CD4-positive, alpha-beta T cell treated with Interferon alpha-2 for 1 hour (primary cell): ENCODE data around the gene PTRH1.

Source experiments
- DNase-seq, 2 donors: peaks; one replicate each; pipeline ENCODE4 v3.0.0-alpha.2; 2020 to 2022

PTRH1 gene

DNA sequence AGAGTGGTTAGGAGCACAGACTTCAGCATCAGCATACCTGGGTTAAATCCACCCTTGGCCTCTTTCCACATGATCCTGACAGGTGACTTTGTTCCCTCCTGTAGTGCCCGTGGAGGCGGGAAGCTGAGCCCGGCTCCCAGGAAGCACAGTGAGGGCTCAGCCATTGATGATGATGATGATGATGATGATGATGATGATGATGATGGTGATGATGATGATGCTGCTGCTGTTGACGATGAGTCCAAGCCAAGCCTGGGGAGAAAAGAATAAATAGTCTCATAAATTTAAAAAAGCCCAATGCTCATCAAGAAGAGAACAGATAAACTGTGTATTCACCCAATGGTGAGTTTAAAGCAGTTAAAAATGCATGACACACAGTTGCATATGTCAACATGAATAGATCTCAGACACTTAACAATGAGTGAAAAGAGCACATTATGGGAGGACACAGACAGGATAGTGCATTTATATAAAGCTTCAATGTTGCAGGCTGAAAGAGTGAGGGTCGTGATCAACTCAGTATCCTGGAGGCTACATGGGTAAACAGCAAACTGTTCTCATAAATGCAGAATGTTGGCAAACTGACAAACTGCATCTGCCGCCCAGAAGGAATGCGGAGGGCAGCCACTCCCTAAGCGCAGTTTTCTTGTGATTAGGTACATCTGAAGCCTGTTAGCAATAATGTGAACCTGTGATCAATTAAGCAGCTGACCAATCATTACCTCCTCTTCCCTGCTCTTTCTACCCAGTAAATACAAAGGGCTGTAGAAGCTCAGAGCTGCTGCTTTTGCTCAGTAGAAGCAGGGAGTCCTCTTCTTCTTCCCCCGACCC is 20.4 kb downstream of the PTRH1 start:
- no peak for DNase-seq

DNA sequence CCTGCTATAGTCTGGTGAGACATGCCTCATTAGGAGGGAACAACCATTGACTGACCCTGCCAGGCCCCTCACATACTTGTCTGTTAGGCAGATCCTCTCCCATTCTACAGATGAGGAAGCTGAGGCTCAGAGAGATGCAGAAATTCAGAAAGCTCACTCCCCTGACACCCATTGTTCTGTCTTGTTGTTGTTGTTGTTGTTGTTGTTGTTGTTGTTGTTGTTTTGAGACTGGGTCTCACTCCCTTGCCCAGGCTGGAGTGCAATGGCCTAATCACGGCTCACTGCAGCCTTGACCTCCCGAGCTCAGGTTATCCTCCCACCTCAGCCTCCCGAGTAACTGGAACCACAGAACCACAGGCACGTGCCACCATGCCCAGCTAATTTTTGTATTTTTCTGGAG is 21.8 kb downstream of the PTRH1 start:
- DNase-seq: no peak

GRCh38 chr9:127693143-127693542 is 22.3 kb downstream of the PTRH1 start:
- DNase-seq: no peak

DNA sequence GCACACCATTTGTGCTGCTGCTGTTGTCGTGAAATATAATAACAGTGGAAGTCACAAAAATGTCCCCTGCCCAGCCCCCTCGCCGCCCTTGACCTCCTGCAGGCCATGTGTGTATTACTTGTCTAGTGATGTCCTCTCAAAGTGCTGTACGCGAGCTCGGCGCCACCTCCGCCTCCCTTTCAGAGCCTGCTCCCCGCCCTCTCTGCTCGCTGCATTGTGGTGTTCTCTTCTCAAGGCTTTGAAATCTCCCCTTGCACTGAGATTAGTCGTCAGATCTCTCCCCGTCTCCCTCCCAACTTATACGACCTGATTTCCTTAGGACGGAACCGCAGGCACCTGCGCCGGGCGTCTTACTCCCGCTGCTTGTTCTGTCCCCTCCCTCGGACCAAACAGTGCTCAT is 23.4 kb downstream of the PTRH1 start:
- DNase-seq: no peak

DNA sequence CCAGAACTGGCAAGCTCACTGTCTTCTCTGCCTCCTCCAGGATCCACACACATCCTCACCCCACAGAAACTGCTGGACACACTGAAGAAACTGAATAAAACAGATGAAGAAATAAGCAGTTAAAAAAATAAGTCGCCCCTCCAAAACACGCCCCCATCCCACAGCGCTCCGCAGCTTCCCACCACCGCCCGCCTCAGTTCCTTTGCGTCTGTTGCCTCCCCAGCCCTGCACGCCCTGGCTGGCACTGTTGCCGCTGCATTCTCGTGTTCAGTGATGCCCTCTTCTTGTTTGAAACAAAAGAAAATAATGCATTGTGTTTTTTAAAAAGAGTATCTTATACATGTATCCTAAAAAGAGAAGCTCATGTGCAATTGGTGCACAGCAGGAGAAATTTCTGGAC is 24.7 kb downstream of the PTRH1 start:
- no peak for DNase-seq

GRCh38 chr9:127689329-127690000 is 26.0 kb downstream of the PTRH1 start:
- no peak for DNase-seq

DNA sequence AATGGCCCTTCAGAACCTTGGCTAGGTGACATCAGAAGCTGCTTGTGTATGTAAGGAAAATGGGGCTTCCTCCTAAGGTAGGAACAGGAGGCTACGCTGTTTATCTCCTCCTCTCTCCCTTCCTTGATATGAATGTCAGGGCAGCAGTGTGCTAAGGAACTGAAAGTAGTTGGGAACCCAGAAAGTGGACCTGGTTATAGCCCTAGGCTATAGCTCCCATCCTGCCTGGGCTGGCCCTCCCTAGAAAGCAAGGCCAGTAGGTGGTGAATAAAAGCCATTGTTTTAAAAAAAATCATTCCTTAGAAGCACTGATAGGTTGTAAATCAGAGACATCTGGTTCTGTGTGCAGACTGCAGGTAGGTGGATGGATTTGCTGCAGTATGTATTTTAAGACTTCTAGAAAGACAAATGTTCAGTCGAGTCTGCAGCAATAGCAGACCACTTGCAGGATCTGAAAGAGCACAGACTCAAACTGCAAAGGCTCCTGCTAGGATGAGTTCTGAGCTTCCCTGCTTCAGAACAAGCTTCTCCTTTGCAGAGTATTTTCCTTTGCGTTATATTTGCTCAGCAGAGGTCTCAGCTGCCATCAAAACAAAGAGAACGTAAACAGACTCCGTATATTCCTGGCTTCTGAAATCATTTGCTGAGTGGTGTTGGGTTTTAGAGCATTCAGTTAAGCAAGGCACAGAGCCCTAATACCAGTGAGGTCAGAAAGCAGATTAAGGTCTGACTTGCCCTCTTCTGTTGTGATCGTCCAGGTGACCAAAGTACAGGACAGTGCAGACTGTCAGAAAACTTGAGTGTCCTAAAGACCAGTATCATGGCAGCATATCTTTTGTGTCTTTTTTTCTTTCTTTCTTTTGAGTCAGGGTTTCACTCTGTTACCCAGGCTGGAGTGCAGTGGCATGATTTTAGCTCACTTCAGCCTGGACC is 28.7 kb downstream of the PTRH1 start:
- no peak for DNase-seq

DNA sequence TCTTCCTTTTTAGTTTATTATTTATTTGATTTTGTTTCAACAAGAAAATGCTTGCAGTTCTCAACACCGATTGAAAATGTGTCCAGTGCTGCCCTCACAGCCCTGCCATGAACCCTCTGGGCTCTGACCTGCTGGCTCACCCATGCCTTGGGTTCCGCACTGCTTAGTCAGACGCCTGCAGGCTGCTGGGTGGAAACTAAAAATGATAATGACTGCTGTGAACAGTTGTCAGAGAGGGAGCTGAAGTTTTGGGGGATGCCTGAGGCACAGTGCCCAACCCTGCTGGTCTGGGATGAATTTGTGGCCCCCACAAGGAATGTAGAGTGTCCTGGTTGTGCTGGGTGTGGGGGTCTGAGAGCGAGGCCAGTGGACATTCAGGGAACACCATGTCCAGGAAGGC is 30.9 kb downstream of the PTRH1 start:
- DNase-seq: no peak

DNA sequence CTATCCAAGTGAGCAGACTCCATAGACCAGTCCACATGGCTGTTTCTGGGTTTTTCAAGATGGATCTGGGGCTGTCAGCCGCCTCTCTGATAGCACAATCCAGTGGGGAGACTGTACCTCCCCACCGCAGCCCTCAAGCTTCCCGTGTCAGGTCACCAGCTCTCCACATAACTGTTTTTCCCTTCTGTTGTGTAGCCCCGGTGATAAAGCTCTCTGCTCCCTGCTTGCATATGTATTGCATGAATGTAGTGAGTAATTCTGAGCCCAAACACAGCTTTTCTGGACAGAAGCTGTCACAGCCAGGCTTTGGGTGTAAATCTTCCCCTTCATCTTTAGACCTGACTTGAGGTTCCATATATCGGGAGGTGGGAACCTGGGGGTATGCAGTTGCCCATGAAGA is 31.7 kb downstream of the PTRH1 start:
- DNase-seq: no peak

- no peak for DNase-seq
Observed at GRCh38 chr9:127682351-127683136, 32.9 kb downstream of the PTRH1 start.

DNA sequence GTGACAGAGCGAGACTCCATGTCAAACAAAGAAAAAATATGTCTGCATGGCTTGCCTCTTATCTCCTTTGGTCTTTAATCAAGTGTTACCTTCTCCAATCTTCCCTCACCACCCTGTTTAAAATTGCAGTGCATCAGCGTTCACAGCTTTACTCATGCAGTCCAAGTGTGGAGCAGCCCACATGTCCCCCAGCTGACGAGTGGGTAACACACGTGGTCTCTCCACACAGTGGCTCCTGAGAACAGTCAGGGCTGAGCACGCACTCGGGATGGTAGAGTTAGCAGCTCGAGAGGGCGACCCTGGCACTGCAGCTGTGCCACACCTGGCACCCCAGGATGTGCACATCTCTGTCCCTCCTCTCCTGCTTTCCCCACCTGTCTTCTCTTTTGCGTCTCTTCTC is 34.6 kb downstream of the PTRH1 start:
- no peak for DNase-seq

- no peak for DNase-seq
Observed at GRCh38 chr9:127680226-127680625, 35.2 kb downstream of the PTRH1 start.

GRCh38 chr9:127679506-127679905 is 36.0 kb downstream of the PTRH1 start:
- DNase-seq: no peak

GRCh38 chr9:127676638-127677037 is 38.8 kb downstream of the PTRH1 start:
- no peak for DNase-seq

DNA sequence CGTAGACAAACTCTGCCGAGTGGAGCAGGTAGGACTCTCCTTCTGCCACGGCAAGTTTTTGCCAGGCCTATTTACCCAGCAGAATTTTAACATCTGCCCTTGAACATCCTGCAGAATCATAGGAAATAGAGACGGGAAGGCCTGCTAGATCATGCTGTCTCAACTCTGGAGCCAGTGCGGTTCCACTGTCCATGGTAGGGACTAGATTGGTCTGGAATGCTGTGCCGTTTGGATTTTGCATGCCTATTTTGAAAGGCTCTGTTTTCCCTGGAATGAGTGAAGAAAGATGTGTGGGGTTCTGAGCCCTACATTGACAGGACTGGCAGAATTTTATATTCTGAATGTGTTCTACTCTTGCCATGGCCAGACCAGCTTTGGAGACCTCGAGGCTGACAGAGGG is 42.2 kb downstream of the PTRH1 start:
- no peak for DNase-seq

GRCh38 chr9:127667906-127668305 is 47.6 kb downstream of the PTRH1 start:
- DNase-seq: no peak

GRCh38 chr9:127667127-127667844 is 48.2 kb downstream of the PTRH1 start:
- no peak for DNase-seq

DNA sequence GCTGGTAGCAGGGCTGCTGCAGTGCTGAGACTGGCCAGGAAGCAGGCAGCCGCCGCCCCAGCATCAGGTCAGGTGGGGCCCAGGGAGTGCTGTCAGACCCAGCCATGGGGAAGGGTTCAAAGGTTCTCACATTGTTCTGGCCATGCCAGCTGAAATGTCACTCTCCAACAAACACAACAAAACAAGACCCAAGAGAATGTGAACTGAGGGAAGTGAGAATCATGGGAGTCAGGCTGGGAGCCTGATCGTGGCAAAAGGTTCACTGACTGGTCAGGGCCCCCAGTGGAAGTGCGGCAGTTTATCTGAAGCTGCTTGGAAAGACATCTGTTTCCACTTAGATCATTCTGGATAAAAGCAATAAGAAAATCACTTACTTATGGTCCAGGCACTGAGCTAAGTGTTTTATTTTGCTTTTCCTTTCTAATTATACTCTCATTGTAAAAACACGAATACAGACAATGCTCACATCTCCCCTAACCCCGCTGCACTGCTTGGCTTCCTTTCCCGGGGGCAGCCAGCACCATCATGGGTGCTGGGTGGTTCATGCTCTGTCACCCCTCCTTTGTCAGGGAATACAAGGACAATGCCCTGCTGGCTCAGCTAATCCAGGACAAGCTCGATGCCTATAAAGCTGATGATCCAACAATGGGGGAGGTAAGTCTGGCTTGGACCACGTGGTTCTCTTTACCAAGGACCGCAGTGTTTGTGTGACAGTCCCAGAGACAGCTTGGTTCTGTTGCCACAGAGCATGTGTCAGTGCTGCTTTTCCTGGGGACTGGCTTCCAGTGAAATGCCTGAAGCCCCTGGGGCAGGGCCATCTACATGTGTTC is 50.6 kb downstream of the PTRH1 start:
- DNase-seq: no peak

GRCh38 chr9:127664324-127664677 is 51.2 kb downstream of the PTRH1 start:
- no peak for DNase-seq
